COLO668 (cell line): Measurements from ENCODE around the gene PLA1A.
A peak's percentile ranks its signal among the peaks of the same experiment; 100 is the strongest.
"Not testable (repeated sequence)": the region's sequence is repeated elsewhere in the genome, so short reads cannot be mapped to it uniquely, and the experiment has no call there.

Source experiments
- DNase-seq: peaks from one replicate; lab custom pipeline; 2025; ENCODE audit not compliant: unreplicated experiment; lab: John Stamatoyannopoulos, UW

PLA1A gene

GRCh38 chr3:119579366-119580066 lies 18.2 kb upstream of the PLA1A start, which contains the start of gene ADPRH:
Gene ADPRH (plus strand): TSS chr3:119579492. CDS start chr3:119582170, 2,678 bp downstream.
- DNase-seq, result peak; percentile 66

GRCh38 chr3:119580067-119580760 lies 17.5 kb upstream of the PLA1A start:
- DNase-seq, result no peak

DNA sequence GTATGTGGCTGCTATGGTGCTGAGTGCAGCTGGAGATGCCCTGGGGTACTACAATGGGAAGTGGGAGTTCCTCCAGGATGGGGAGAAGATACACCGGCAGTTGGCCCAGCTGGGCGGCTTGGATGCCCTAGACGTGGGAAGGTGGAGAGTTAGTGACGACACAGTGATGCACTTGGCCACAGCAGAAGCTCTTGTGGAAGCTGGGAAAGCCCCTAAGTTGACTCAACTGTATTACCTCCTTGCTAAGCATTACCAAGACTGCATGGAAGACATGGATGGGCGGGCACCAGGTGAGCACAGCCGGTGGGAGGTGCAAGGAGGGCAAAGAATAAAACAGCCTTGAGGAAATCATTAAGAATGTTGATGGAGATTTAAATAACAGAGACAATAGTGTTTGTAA lies 15.5 kb upstream of the PLA1A start:
- DNase-seq, result no peak

GRCh38 chr3:119585208-119585607 lies 12.5 kb upstream of the PLA1A start:
- DNase-seq, result no peak

DNA sequence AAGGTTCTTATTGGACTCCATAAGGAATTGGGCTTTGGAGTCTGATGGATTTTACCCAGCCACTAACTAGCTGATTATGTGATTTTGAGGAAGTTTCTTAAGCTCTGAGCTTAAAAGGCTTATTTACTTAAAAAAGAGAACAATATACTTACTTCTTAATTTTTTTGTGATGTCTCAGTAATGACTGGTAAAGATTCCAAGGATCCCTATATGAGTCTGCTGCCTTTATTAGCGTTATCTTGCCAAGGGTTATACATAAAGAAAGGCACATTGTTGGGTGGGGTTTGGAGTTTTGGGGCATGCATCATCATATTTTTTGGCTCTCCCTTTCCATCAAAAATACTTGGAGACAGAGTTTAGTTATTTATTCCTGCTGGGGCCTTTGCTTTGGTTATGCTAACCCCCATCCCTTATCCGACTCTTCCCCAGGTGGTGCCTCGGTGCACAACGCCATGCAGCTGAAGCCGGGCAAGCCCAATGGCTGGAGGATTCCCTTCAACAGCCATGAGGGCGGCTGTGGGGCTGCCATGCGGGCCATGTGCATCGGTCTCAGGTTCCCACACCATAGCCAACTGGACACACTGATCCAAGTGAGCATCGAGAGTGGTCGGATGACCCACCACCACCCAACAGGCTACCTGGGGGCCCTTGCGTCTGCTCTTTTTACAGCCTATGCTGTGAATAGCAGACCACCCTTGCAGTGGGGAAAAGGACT lies 11.7 kb upstream of the PLA1A start:
- no peak for DNase-seq

DNA sequence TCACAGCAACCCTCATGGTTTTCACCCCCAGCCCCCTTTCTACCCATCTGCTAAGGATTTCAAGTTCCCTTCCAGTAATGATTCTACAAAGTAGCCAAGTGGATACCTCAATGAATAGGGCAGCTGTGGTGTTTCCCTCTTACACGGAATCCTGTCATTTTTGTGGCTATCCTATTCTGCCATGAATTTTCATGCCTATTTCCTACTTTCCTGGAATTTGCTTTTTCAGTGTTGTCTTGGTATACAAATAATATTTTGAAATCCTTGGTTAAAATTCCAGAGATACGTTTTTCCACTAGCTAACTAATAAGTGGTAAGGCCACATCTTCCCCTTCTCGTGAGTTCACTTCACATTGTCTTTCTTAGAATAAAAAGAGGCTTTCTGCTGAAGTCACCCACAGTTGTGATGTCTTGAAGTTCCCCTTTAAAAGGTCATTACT lies 10.9 kb upstream of the PLA1A start:
- no peak for DNase-seq

- DNase-seq, result peak; percentile 2
Observed at GRCh38 chr3:119588112-119588511, 9.6 kb upstream of the PLA1A start.

DNA sequence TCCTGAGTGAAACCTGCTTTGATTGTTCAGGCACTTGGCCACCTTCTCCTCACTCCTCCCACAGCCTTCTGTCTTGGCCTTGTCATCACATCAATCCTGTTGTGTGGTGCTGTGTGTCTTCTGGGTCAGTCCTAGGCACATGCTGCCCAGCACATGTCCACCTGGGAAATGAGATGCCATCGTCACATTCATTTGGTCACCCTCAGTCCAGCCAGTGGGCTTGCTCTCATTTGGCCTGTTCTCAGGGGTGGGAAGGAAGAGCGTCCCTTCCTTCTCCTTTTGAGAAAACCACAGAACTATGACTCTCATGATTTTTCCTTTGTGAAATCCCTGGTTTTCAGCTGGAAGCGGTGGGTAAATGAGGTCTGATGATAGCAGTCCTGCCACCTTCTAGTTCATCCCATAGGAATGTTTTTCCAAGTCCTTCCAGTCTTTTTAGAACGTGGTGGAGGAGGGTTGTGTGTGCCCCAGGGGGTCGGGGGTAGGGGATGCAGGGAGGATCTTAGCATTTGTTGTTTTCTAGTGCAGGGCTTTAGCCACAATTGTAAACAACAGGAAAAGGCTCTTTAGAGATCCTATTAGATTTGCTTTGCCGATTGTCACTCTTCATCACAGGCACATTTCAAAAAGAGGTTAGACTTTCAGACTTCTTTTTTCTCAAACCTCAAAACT lies 8.4 kb upstream of the PLA1A start:
- DNase-seq, result no peak

DNA sequence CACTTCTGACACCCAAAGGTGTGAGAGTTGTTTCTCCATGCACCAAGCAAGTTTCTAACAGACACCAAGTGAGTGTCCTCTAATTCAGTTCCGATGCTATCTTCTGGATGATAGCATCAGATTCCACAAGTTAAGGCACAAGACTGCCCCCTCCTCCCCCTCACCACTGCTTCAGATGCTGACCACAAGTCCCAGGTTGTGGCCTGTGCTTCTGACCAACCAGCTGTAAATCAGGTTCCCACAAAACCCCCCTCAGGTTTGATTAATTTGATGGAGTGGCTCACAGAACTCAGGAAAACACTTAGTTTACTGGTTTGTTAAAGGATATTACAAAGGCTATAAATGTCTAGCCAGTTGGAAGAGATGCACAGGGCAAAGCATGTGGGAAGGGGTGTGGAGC lies 7.0 kb upstream of the PLA1A start:
- no peak for DNase-seq

GRCh38 chr3:119592861-119593260 lies 4.8 kb upstream of the PLA1A start:
- DNase-seq, result no peak

DNA sequence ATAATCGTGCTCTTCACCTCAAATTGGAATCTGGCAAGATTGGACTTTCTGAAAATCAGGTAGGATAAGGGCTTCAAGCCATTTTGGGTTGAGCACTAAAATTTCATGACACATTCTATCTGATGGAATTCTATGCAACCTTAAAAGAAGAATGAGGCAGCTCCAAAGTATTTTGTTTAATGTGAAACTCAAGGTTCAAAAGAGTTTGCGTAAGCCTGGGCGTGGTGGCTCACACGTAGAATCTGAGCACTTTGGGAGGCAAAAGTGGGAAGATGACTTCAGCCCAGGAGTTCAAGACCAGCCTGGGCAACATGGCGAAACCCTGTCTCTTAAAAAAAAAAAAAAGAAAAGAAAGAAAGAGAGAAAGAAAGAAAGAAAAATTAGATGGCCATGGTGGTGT lies 3.6 kb upstream of the PLA1A start:
- no peak for DNase-seq

GRCh38 chr3:119594929-119595328 lies 2.8 kb upstream of the PLA1A start:
- not testable (repeated sequence) for DNase-seq

- DNase-seq, result no peak
Observed at GRCh38 chr3:119595639-119596334, 1.9 kb upstream of the PLA1A start.

GRCh38 chr3:119596398-119596797 lies 1.3 kb upstream of the PLA1A start:
- DNase-seq, result no peak

- DNase-seq, result no peak
Observed at GRCh38 chr3:119598410-119599098, 869 bp downstream of the PLA1A start.

DNA sequence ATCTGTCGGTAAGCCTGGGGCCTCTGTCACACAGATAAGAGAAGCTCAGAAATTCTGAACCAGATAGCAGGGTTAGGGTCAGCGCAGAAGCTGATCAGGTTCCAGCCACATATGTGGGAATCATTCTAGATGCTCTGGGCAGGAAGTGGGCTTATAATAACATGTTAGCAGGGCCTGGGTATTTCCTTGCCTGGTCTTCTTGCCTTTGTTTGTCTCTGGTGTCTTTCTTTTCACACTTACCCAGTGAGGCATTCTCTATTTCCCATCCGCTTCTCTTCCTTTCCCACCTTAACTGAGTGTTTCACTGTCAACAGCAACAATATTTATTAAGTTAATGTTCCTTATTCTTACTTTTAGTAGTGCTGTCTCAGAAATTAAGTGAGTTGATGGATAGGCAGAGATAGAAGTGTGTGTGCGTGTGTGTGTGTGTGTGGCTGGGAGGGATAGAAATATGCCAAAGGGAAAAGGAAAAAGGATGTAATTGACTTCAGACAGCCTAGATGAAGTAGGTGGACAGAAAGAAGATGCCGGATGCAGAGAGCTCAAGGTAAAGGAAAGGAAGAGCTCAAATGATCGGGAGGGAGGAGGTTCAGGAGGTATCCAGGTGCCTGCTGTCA lies 2.0 kb downstream of the PLA1A start:
- DNase-seq, result no peak

GRCh38 chr3:119600732-119601131 lies 3.0 kb downstream of the PLA1A start:
- DNase-seq, result no peak

GRCh38 chr3:119601154-119601553 lies 3.5 kb downstream of the PLA1A start:
- DNase-seq, result no peak

DNA sequence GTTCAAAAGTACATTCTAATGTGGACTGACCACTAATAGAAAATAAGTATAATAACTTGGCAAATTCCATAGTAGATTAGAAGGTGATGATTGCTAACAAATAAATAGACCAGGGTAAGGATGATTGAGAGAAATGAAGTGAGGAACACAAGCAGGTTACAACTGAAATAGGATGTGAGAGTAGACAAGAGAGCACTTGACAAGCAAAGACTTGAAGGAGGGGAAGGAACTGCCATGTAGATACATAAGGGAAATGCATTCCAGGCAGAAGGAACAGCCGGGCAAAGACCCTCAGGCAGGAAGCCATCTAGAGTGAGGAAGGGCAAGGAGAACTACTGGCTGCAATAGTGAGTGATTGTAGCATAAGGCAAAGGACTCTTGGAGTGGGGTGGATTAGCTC lies 5.0 kb downstream of the PLA1A start:
- DNase-seq, result no peak

- DNase-seq, result no peak
Observed at GRCh38 chr3:119604878-119605277, 7.2 kb downstream of the PLA1A start.
